Trophoblast cell (in vitro differentiated cells and primary cell): Measurements from ENCODE around the gene MAN2B1.
A peak's percentile ranks its signal among the peaks of the same experiment; 100 is the strongest.

Experiments used
- DNase-seq, 2 donors: peaks; one replicate each; pipeline ENCODE4 v3.0.0-alpha.2; 2016
- H2AFZ ChIP-seq: 2 replicates; pipeline ENCODE4 v1.6.1; 2013; ENCODE audit warnings: low read length, moderate library complexity, mild to moderate bottlenecking; ENCODE audit not compliant: insufficient read depth, poor library complexity
- H2AK5ac ChIP-seq: 2 replicates; pipeline ENCODE4 v1.6.1; 2013; ENCODE audit warnings: mild to moderate bottlenecking, low read length
- H2BK120ac ChIP-seq: 2 replicates; pipeline ENCODE4 v1.6.1; 2013; ENCODE audit warnings: low read length, mild to moderate bottlenecking, moderate library complexity; ENCODE audit not compliant: insufficient read depth, poor library complexity
- H2BK12ac ChIP-seq: 2 replicates; pipeline ENCODE4 v1.6.1; 2013; ENCODE audit warnings: mild to moderate bottlenecking, low read length, moderate library complexity
- H2BK5ac ChIP-seq: 2 replicates; pipeline ENCODE4 v1.6.1; 2013; ENCODE audit warnings: low read length, low read depth, moderate library complexity, mild to moderate bottlenecking; ENCODE audit not compliant: poor library complexity
- H3K14ac ChIP-seq: 2 replicates; pipeline ENCODE4 v1.6.1; 2013; ENCODE audit warnings: mild to moderate bottlenecking, low read length
- H3K18ac ChIP-seq: 2 replicates; pipeline ENCODE4 v1.6.1; 2013; ENCODE audit warnings: mild to moderate bottlenecking, low read length
- H3K23ac ChIP-seq: 2 replicates; pipeline ENCODE4 v1.6.1; 2013; ENCODE audit warnings: low read length
- H3K27ac ChIP-seq: 2 replicates; pipeline ENCODE4 v1.5.1; 2013; ENCODE audit warnings: low read depth, mild to moderate bottlenecking, inconsistent platforms, low read length, moderate library complexity
- H3K27me3 ChIP-seq: 2 replicates; pipeline ENCODE4 v1.6.1; 2013; ENCODE audit warnings: inconsistent platforms, mild to moderate bottlenecking, low read length, moderate library complexity; ENCODE audit not compliant: insufficient read depth
- H3K36me3 ChIP-seq, 2 experiments: 1 replicate in 1 of 2; 2 replicates in 1 of 2; pipeline ENCODE4 v1.6.1; 2013; ENCODE audit warnings: low read length in 2 of 2, mild to moderate bottlenecking in 2 of 2, moderate library complexity in 1 of 2; ENCODE audit not compliant: insufficient read depth in 2 of 2, control insufficient read depth in 1 of 2
- H3K4ac ChIP-seq: 2 replicates; pipeline ENCODE4 v1.6.1; 2013; ENCODE audit warnings: low read depth, mild to moderate bottlenecking, low read length, moderate library complexity
- H3K4me1 ChIP-seq, 2 experiments: 1 replicate in 1 of 2; 2 replicates in 1 of 2; pipeline ENCODE4 v1.6.1; 2013; ENCODE audit warnings: low read length in 2 of 2, mild to moderate bottlenecking in 2 of 2, moderate library complexity in 1 of 2; ENCODE audit not compliant: insufficient read depth in 2 of 2, control insufficient read depth in 1 of 2
- H3K4me2 ChIP-seq: 2 replicates; pipeline ENCODE4 v1.6.1; 2013; ENCODE audit warnings: inconsistent platforms, mild to moderate bottlenecking, low read length, moderate library complexity
- H3K4me3 ChIP-seq: 2 replicates; pipeline ENCODE4 v1.5.1; 2013; ENCODE audit warnings: mild to moderate bottlenecking, low read depth, low read length, inconsistent platforms
- H3K79me1 ChIP-seq: one replicate; pipeline ENCODE4 v1.6.1; 2013; ENCODE audit warnings: low read length
- H3K79me2 ChIP-seq: 2 replicates; pipeline ENCODE4 v1.6.1; 2013; ENCODE audit warnings: low read length, mild to moderate bottlenecking; ENCODE audit not compliant: control insufficient read depth, insufficient read depth, poor library complexity
- H3K9ac ChIP-seq: 2 replicates; pipeline ENCODE4 v1.6.1; 2013; ENCODE audit warnings: mild to moderate bottlenecking, low read length
- H3K9me3 ChIP-seq: 2 replicates; pipeline ENCODE4 v1.6.1; 2013; ENCODE audit warnings: low read depth, mild to moderate bottlenecking, control low read depth, inconsistent platforms, low read length; ENCODE audit not compliant: insufficient read depth
- H4K12ac ChIP-seq: 2 replicates; pipeline ENCODE4 v1.6.1; 2013; ENCODE audit warnings: low read depth, mild to moderate bottlenecking, low read length, moderate library complexity
- H4K8ac ChIP-seq: 2 replicates; pipeline ENCODE4 v1.6.1; 2013; ENCODE audit warnings: low read depth, mild to moderate bottlenecking, low read length, moderate library complexity
- H4K91ac ChIP-seq: one replicate; pipeline ENCODE4 v1.6.1; 2013; ENCODE audit warnings: low read depth, mild to moderate bottlenecking, low read length, moderate library complexity
- WGBS: extraction: QIAGEN DNeasy Blood & Tissue Kit; methylation state at CpG from one replicate; pipeline ENCODE4 v1.1.7; 2013; ENCODE audit warnings: missing lambda C conversion rate; ENCODE audit not compliant: insufficient read length, insufficient coverage; ENCODE audit errors: extremely low coverage; 5-methylcytosine and 5-hydroxymethylcytosine counted together

The MAN2B1 gene

GRCh38 chr19:12652219-12652618 is 14.3 kb downstream of the MAN2B1 start:
- H3K4me2 ChIP-seq: no peak overlapping the region
- no peaks in the 10 kb centered on the region for H3K79me1 ChIP-seq

GRCh38 chr19:12649941-12650340 is 16.6 kb downstream of the MAN2B1 start:
- Histone ChIP-seq H3K27me3 (no peaks in the 10 kb centered on the region), H3K79me1 (no peaks in the 10 kb centered on the region), H4K8ac (no peak overlapping the region), H3K18ac (no peak overlapping the region), H2BK12ac (no peak overlapping the region), H3K9ac (no peak overlapping the region), H3K4me1 (no peaks in the 10 kb centered on the region), H2AK5ac (no peak overlapping the region), H2BK120ac (no peak overlapping the region), H3K4me2 (no peak overlapping the region), H3K79me2 (no peaks in the 10 kb centered on the region), H3K4me3 (peak overlapping the region; percentile 30), H3K36me3 (peaks cover 14 to 18% of the 10 kb centered on the region in 2 experiments), H3K9me3 (peaks cover 2% of the 10 kb centered on the region), H4K91ac (no peak overlapping the region), H3K27ac (no peak overlapping the region), H2BK5ac (no peak overlapping the region), H2AFZ (no peak overlapping the region), H3K14ac (no peak overlapping the region), H4K12ac (no peak overlapping the region), H3K4ac (no peak overlapping the region), H3K23ac (no peak overlapping the region)
- no CpG with 5 or more reads among the region's 10 CpGs for WGBS
- no peak for DNase-seq

More at GRCh38 chr19:12652219-12652618, 14.3 kb downstream of the MAN2B1 start:
- Histone ChIP-seq H2AK5ac (no peak overlapping the region), H2BK5ac (no peak overlapping the region), H3K27me3 (no peaks in the 10 kb centered on the region), H4K12ac (no peak overlapping the region), H3K27ac (no peak overlapping the region), H3K79me2 (no peaks in the 10 kb centered on the region), H2AFZ (no peak overlapping the region), H3K36me3 (peaks cover 31 to 34% of the 10 kb centered on the region in 2 experiments), H3K14ac (no peak overlapping the region), H2BK120ac (no peak overlapping the region), H3K4me3 (no peak overlapping the region), H3K9me3 (peaks cover 2% of the 10 kb centered on the region), H4K91ac (no peak overlapping the region), H3K23ac (no peak overlapping the region), H3K9ac (no peak overlapping the region), H3K4ac (no peak overlapping the region), H4K8ac (no peak overlapping the region), H3K4me1 (no peaks in the 10 kb centered on the region), H3K18ac (no peak overlapping the region), H2BK12ac (no peak overlapping the region)
- DNase-seq: no peak
- WGBS: no CpG with 5 or more reads among the region's 6 CpGs

GRCh38 chr19:12648088-12648487 is 18.5 kb downstream of the MAN2B1 start:
- Histone ChIP-seq H4K91ac (no peak overlapping the region), H2BK12ac (no peak overlapping the region), H3K9ac (no peak overlapping the region), H3K4me1 (no peaks in the 10 kb centered on the region), H2AK5ac (no peak overlapping the region), H3K18ac (no peak overlapping the region), H3K27ac (no peak overlapping the region), H3K27me3 (no peaks in the 10 kb centered on the region), H3K9me3 (peaks cover 2% of the 10 kb centered on the region), H3K4ac (no peak overlapping the region), H3K79me2 (no peaks in the 10 kb centered on the region), H3K23ac (no peak overlapping the region), H2AFZ (no peak overlapping the region), H4K12ac (no peak overlapping the region), H3K4me2 (no peak overlapping the region), H3K4me3 (no peak overlapping the region), H2BK5ac (no peak overlapping the region), H3K14ac (no peak overlapping the region), H2BK120ac (no peak overlapping the region), H4K8ac (no peak overlapping the region), H3K79me1 (no peaks in the 10 kb centered on the region), H3K36me3 (peaks cover 12 to 13% of the 10 kb centered on the region in 2 experiments)
- peak; percentile 21 to 34 for DNase-seq
- no CpG with 5 or more reads among the region's 29 CpGs for WGBS

DNA sequence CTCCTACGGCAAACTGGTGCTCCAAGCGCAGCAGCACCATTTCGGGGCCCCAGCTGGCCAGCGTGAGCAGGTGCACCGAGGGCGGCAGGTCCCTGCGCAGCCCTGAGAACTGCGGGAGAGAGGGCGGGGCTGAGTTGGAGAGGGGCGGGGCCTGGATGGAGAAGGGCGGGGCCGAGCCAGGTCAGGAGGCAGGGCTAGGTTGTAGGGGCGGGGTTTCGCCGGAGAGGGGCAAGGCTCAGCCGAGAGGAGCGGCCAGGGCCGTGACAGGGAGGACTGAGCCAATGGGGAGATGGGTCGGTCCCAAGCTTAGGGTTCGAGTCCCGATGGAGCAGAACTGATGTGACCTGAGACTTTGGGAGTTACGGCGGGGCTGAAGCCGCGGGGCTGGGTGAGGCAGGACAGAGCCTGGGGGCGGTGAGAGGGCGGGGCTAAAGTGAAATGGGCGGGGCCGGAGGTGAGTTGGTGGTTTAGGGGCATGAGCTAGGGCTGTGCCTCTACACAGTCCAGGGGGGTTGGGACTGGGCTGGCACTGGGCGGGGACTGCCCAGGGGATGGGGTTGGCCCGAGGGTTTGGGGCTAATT is 19.0 kb downstream of the MAN2B1 start:
- no CpG with 5 or more reads among the region's 31 CpGs for whole genome bisulfite sequencing
- Histone ChIP-seq H3K18ac (no peak overlapping the region), H3K79me1 (no peaks in the 10 kb centered on the region), H3K79me2 (no peaks in the 10 kb centered on the region), H3K4me2 (no peak overlapping the region), H3K27ac (no peak overlapping the region), H2AFZ (no peak overlapping the region), H3K23ac (no peak overlapping the region), H3K4me1 (no peaks in the 10 kb centered on the region), H3K14ac (no peak overlapping the region), H2BK12ac (no peak overlapping the region), H2AK5ac (no peak overlapping the region), H4K8ac (no peak overlapping the region), H4K91ac (no peak overlapping the region), H3K27me3 (no peaks in the 10 kb centered on the region), H2BK120ac (no peak overlapping the region), H3K4ac (no peak overlapping the region), H3K9me3 (peaks cover 2% of the 10 kb centered on the region), H4K12ac (no peak overlapping the region), H3K4me3 (no peak overlapping the region), H3K9ac (no peak overlapping the region), H3K36me3 (peaks cover 12 to 13% of the 10 kb centered on the region in 2 experiments), H2BK5ac (no peak overlapping the region)
- peak; percentile 65 to 68 for DNase-seq
